ENCODE data around the gene WARS2.

The WARS2 gene

GRCh38 chr1:119091618-119092017 lies 48.8 kb downstream of the WARS2 start:
- Histone ChIP-seq H3K4me3 (ENCODE audit: low read depth, low read length) (no peak overlapping the region), H3K4me1 (ENCODE audit: control insufficient read depth, insufficient read depth, low read length, unreplicated experiment) (no peaks in the 10 kb centered on the region), H3K79me2 (ENCODE audit: control insufficient read depth, insufficient read depth, low read length, unreplicated experiment) (no peaks in the 10 kb centered on the region), H3K27me3 (ENCODE audit: insufficient read depth, low read length) (no peaks in the 10 kb centered on the region), H2AFZ (ENCODE audit: low read length, unreplicated experiment) (no peak overlapping the region), H3K27ac (ENCODE audit: low read depth, low read length) (no peak overlapping the region), H3K36me3 (ENCODE audit: insufficient read depth, low read length) (no peaks in the 10 kb centered on the region)

DNA sequence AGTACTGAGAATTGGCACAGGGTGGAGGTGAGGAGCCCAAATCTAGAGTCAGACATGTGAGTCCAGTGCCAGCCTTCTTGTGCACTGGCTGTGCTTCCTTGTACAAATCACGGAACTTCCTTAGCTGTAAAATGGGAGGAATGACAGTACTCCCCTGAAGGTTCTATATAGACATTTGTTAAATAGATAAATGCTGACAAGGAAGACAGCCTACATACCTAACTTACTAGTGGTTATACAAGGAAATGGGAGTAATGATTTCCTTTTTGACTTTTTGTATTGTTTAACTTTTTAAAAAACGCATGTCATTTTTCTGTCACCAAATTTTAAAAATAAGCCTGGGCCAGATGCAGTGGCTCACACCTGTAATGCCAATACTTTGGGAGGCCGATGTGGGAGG lies 50.2 kb downstream of the WARS2 start:
- Histone ChIP-seq H3K36me3 (ENCODE audit: insufficient read depth, low read length) (no peaks in the 10 kb centered on the region), H3K79me2 (ENCODE audit: control insufficient read depth, insufficient read depth, low read length, unreplicated experiment) (no peaks in the 10 kb centered on the region), H2AFZ (ENCODE audit: low read length, unreplicated experiment) (no peak overlapping the region), H3K4me3 (ENCODE audit: low read depth, low read length) (no peak overlapping the region), H3K4me1 (ENCODE audit: control insufficient read depth, insufficient read depth, low read length, unreplicated experiment) (no peaks in the 10 kb centered on the region), H3K27ac (ENCODE audit: low read depth, low read length) (no peak overlapping the region), H3K27me3 (ENCODE audit: insufficient read depth, low read length) (no peaks in the 10 kb centered on the region)

- H3K27me3 ChIP-seq (ENCODE audit: insufficient read depth, low read length) = no peaks in the 10 kb centered on the region
- H3K79me2 ChIP-seq (ENCODE audit: control insufficient read depth, insufficient read depth, low read length, unreplicated experiment) = no peaks in the 10 kb centered on the region
- no peak overlapping the region for H3K27ac ChIP-seq (ENCODE audit: low read depth, low read length)
- peaks cover under 1% of the 10 kb centered on the region for H3K4me1 ChIP-seq (ENCODE audit: control insufficient read depth, insufficient read depth, low read length, unreplicated experiment)
- H3K36me3 ChIP-seq (ENCODE audit: insufficient read depth, low read length) = no peaks in the 10 kb centered on the region
- no peak overlapping the region for H3K4me3 ChIP-seq (ENCODE audit: low read depth, low read length)
- no peak overlapping the region for H2AFZ ChIP-seq (ENCODE audit: low read length, unreplicated experiment)
These were observed 53.6 kb downstream of the WARS2 start for GRCh38 chr1:119086830-119087229.

- no peaks in the 10 kb centered on the region for H3K27me3 ChIP-seq (ENCODE audit: insufficient read depth, low read length)
These were observed 55.7 kb downstream of the WARS2 start for GRCh38 chr1:119084798-119085197.

GRCh38 chr1:119083980-119084379 lies 56.5 kb downstream of the WARS2 start:
- Histone ChIP-seq H3K4me3 (ENCODE audit: low read depth, low read length) (no peak overlapping the region), H3K36me3 (ENCODE audit: insufficient read depth, low read length) (no peaks in the 10 kb centered on the region), H2AFZ (ENCODE audit: low read length, unreplicated experiment) (no peak overlapping the region), H3K27ac (ENCODE audit: low read depth, low read length) (no peak overlapping the region), H3K79me2 (ENCODE audit: control insufficient read depth, insufficient read depth, low read length, unreplicated experiment) (no peaks in the 10 kb centered on the region), H3K27me3 (ENCODE audit: insufficient read depth, low read length) (no peaks in the 10 kb centered on the region), H3K4me1 (ENCODE audit: control insufficient read depth, insufficient read depth, low read length, unreplicated experiment) (peaks cover 21% of the 10 kb centered on the region)

More at GRCh38 chr1:119084798-119085197, 55.7 kb downstream of the WARS2 start:
- Histone ChIP-seq H3K27ac (ENCODE audit: low read depth, low read length) (no peak overlapping the region), H2AFZ (ENCODE audit: low read length, unreplicated experiment) (no peak overlapping the region), H3K4me3 (ENCODE audit: low read depth, low read length) (no peak overlapping the region), H3K79me2 (ENCODE audit: control insufficient read depth, insufficient read depth, low read length, unreplicated experiment) (no peaks in the 10 kb centered on the region), H3K4me1 (ENCODE audit: control insufficient read depth, insufficient read depth, low read length, unreplicated experiment) (peaks cover 20% of the 10 kb centered on the region), H3K36me3 (ENCODE audit: insufficient read depth, low read length) (no peaks in the 10 kb centered on the region)

- H3K4me3 ChIP-seq (ENCODE audit: low read depth, low read length) = no peak overlapping the region
- no peaks in the 10 kb centered on the region for H3K27me3 ChIP-seq (ENCODE audit: insufficient read depth, low read length)
- H3K79me2 ChIP-seq (ENCODE audit: control insufficient read depth, insufficient read depth, low read length, unreplicated experiment) = no peaks in the 10 kb centered on the region
- no peak overlapping the region for H2AFZ ChIP-seq (ENCODE audit: low read length, unreplicated experiment)
- H3K27ac ChIP-seq (ENCODE audit: low read depth, low read length) = no peak overlapping the region
- no peaks in the 10 kb centered on the region for H3K36me3 ChIP-seq (ENCODE audit: insufficient read depth, low read length)
- H3K4me1 ChIP-seq (ENCODE audit: control insufficient read depth, insufficient read depth, low read length, unreplicated experiment) = peaks cover 21% of the 10 kb centered on the region
These were observed 57.0 kb downstream of the WARS2 start for GRCh38 chr1:119083479-119083878.

DNA sequence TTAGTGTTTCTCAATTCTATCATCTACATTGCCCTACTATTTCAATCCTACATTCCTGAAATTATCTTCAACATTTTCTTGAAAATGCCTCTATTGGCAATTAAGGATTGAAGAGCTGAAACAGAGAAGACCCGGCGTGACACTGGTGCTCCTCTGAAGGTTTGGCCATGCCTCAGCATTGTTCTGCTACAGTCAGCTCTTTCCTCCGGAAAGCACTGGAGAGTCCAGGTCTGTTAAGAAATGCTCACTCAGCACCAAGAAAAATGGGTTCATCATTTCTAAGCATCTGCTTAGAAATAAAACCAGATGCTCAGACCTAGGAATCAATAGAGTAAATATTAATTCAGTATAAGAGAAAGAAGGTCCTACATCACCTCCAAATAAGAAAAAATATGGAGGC lies 58.8 kb downstream of the WARS2 start:
- peaks cover 21% of the 10 kb centered on the region for H3K4me1 ChIP-seq (ENCODE audit: control insufficient read depth, insufficient read depth, low read length, unreplicated experiment)
- no peak overlapping the region for H2AFZ ChIP-seq (ENCODE audit: low read length, unreplicated experiment)
- no peaks in the 10 kb centered on the region for H3K79me2 ChIP-seq (ENCODE audit: control insufficient read depth, insufficient read depth, low read length, unreplicated experiment)
- H3K27me3 ChIP-seq (ENCODE audit: insufficient read depth, low read length) = no peaks in the 10 kb centered on the region
- no peak overlapping the region for H3K27ac ChIP-seq (ENCODE audit: low read depth, low read length)
- H3K4me3 ChIP-seq (ENCODE audit: low read depth, low read length) = no peak overlapping the region
- no peaks in the 10 kb centered on the region for H3K36me3 ChIP-seq (ENCODE audit: insufficient read depth, low read length)

DNA sequence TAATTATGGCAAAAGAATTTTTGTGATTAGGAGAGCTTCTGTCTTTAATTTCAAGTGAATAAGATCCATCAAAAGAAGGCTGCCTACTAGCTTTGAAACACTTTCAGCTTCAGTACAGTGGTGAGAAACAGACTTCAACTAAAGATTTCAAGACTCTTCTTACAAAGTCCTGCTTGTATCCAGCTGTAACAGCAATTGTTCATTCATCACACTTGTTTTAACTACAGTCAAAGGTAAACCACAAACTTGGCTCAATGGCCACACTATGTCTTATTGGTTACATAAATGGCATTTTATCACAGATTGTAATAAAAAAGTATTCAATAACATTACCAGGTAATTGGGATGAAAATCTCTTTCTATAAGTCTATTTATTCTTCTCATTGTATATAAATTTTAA lies 59.2 kb downstream of the WARS2 start:
- Histone ChIP-seq H2AFZ (ENCODE audit: low read length, unreplicated experiment) (no peak overlapping the region), H3K79me2 (ENCODE audit: control insufficient read depth, insufficient read depth, low read length, unreplicated experiment) (peaks cover 3% of the 10 kb centered on the region), H3K4me1 (ENCODE audit: control insufficient read depth, insufficient read depth, low read length, unreplicated experiment) (peaks cover 23% of the 10 kb centered on the region), H3K27ac (ENCODE audit: low read depth, low read length) (peak overlapping the region; percentile 62), H3K27me3 (ENCODE audit: insufficient read depth, low read length) (no peaks in the 10 kb centered on the region), H3K36me3 (ENCODE audit: insufficient read depth, low read length) (no peaks in the 10 kb centered on the region), H3K4me3 (ENCODE audit: low read depth, low read length) (peak overlapping the region; percentile 61)

DNA sequence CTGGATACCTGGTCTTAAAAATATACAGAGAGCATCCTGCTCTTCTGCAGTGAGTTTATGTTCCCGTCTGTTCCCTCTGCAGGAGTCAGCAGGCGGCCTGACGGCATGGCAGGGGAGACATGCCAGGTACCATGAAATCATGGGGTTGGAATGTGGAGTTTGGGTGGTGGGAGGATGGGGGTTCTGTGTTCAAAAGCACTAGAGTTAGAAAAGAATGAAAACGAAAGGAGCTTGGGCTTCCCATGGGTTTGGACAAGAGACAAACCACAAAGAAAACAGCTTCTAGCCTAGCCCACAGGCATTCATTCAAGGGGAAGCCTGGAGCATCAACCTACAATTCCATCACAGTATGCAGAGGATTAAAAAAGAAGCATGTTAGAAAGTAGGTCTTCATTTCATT lies 59.9 kb downstream of the WARS2 start:
- peak overlapping the region; percentile 62 for H3K27ac ChIP-seq (ENCODE audit: low read depth, low read length)

DNA sequence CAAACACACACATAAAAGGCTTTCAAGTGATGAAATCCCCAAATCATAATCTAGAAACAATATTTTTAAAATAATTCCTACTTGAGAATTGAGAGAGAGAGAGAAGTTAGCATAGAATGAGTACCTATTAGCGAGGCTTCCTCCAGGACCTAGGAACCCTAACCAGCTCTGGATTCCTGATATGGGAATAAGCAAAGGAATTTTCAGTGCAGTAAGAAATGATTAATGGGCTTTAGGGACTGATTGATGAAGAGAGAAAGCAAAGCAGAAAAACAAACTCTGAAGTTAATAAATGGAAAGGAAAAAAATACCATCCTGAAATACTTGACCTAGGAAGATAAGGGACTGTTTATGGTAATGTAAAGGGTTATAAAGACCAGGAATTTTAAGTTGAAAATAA lies 60.6 kb downstream of the WARS2 start:
- Histone ChIP-seq H3K27ac (ENCODE audit: low read depth, low read length) (peak overlapping the region; percentile 62), H3K36me3 (ENCODE audit: insufficient read depth, low read length) (no peaks in the 10 kb centered on the region), H3K4me3 (ENCODE audit: low read depth, low read length) (peak overlapping the region; percentile 61), H3K4me1 (ENCODE audit: control insufficient read depth, insufficient read depth, low read length, unreplicated experiment) (peaks cover 35% of the 10 kb centered on the region), H2AFZ (ENCODE audit: low read length, unreplicated experiment) (no peak overlapping the region), H3K27me3 (ENCODE audit: insufficient read depth, low read length) (no peaks in the 10 kb centered on the region), H3K79me2 (ENCODE audit: control insufficient read depth, insufficient read depth, low read length, unreplicated experiment) (peaks cover 3% of the 10 kb centered on the region)

More for the DNA sequence above, 59.9 kb downstream of the WARS2 start:
- Histone ChIP-seq H2AFZ (ENCODE audit: low read length, unreplicated experiment) (peak overlapping the region; percentile 53), H3K36me3 (ENCODE audit: insufficient read depth, low read length) (no peaks in the 10 kb centered on the region), H3K4me3 (ENCODE audit: low read depth, low read length) (peak overlapping the region; percentile 61), H3K4me1 (ENCODE audit: control insufficient read depth, insufficient read depth, low read length, unreplicated experiment) (peaks cover 30% of the 10 kb centered on the region), H3K79me2 (ENCODE audit: control insufficient read depth, insufficient read depth, low read length, unreplicated experiment) (peaks cover 3% of the 10 kb centered on the region), H3K27me3 (ENCODE audit: insufficient read depth, low read length) (no peaks in the 10 kb centered on the region)

GRCh38 chr1:119075614-119076013 lies 64.8 kb downstream of the WARS2 start:
- H2AFZ ChIP-seq (ENCODE audit: low read length, unreplicated experiment) = no peak overlapping the region
- H3K4me3 ChIP-seq (ENCODE audit: low read depth, low read length) = peak overlapping the region; percentile 15; the same call in 1 of the 2 replicates
- H3K36me3 ChIP-seq (ENCODE audit: insufficient read depth, low read length) = no peaks in the 10 kb centered on the region
- H3K4me1 ChIP-seq (ENCODE audit: control insufficient read depth, insufficient read depth, low read length, unreplicated experiment) = peaks cover 22% of the 10 kb centered on the region
- no peaks in the 10 kb centered on the region for H3K27me3 ChIP-seq (ENCODE audit: insufficient read depth, low read length)
- peak overlapping the region; percentile 52 for H3K27ac ChIP-seq (ENCODE audit: low read depth, low read length)
- peaks cover 3% of the 10 kb centered on the region for H3K79me2 ChIP-seq (ENCODE audit: control insufficient read depth, insufficient read depth, low read length, unreplicated experiment)
